ENCODE results near the gene PP2D1. TPM values are rescaled to one million over a fixed set of nuclear protein-coding genes. Genes with fewer than 3 reads are reported as not detected.
A peak's percentile ranks its signal among the peaks of the same experiment; 100 is the strongest.
"Not testable (repeated sequence)": the region's sequence is repeated elsewhere in the genome, so short reads cannot be mapped to it uniquely, and the experiment has no call there.

Gene PP2D1
- total and polyA plus RNA-seq, 4 experiments from 2014 or later: 0.40 to 0.46 TPM; not detected in 2

DNA sequence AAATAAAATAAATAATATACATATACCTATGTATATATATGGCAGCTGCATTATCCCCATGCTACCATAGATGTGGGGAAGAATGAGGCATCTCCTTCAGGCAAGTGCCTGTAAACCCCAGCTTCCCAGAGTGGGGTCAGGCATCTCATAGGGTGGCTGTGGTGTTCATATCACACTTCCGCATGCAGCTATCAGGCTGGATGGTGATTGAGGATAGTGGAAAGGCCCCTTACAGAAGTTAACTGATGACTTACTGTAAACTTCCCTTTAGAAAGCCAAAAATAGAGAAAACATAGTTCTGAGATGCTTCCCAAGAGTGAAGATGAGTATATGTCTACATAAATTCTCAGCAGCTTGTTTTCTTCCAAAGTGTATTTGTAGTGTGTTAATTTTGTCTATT is 3.5 kb upstream of the PP2D1 start:
- H3K4me1 ChIP-seq (ENCODE audit: insufficient read depth, low read length): no peaks in the 10 kb centered on the region
- H3K27me3 Mint-ChIP-seq: no peaks in the 10 kb centered on the region
- no peak overlapping the region for H3K4me3 ChIP-seq (ENCODE audit: low read length in 2 of 2)
- no peak overlapping the region for H3K27ac ChIP-seq (ENCODE audit: low read depth, low read length)
- H3K36me3 Mint-ChIP-seq: no peaks in the 10 kb centered on the region
- no peak for DNase-seq
- ChIA-PET POLR2A (ENCODE audit: partially characterized antibody) (no interaction called here), CTCF (ENCODE audit: partially characterized antibody) (interaction anchor here (0.7 kb wide), 1 partner anchor 129 kb away, joined by 3 read pairs; no protein-coding TSS in a partner anchor)
- no peak overlapping the region for H3K4me3 Mint-ChIP-seq
- H3K9me3 Mint-ChIP-seq: no peaks in the 10 kb centered on the region
- no peaks in the 10 kb centered on the region for H3K27me3 ChIP-seq (ENCODE audit: insufficient read depth, low read length)
- no peak overlapping the region for H3K27ac Mint-ChIP-seq
- H3K4me1 Mint-ChIP-seq: no peaks in the 10 kb centered on the region
- no peaks in the 10 kb centered on the region for H3K9me3 ChIP-seq (ENCODE audit: control insufficient read depth in 1 of 2, low read length in 2 of 2)
- H3K36me3 ChIP-seq (ENCODE audit: insufficient read depth, low read length): no peaks in the 10 kb centered on the region
- intact Hi-C loops (cut with micrococcal nuclease): no loop called here

DNA sequence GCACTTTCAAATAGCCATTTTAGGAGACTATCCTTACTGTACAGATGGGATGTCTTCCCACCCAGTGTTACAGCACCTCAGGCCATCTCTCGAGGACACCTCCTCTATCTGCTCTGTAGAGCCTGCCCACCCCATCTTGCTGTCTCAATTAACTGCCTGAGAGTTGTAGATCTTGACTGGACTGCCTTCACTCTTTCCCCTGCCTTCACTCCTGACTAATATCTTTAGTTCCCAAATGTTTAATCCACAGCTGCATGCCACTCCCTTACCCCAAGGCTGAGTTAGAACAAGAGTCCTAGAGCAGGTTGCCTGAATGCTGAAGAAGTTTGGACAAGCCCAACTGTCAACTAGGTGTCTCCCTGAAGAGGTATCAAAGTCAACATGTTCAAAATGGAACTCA is 1.3 kb upstream of the PP2D1 start:
- Mint-ChIP-seq H3K27ac (no peak overlapping the region), H3K4me3 (no peak overlapping the region), H3K4me1 (no peaks in the 10 kb centered on the region), H3K36me3 (no peaks in the 10 kb centered on the region), H3K9me3 (no peaks in the 10 kb centered on the region), H3K27me3 (no peaks in the 10 kb centered on the region)
- Histone ChIP-seq H3K27me3 (ENCODE audit: insufficient read depth, low read length) (no peaks in the 10 kb centered on the region), H3K4me1 (ENCODE audit: insufficient read depth, low read length) (no peaks in the 10 kb centered on the region), H3K36me3 (ENCODE audit: insufficient read depth, low read length) (no peaks in the 10 kb centered on the region), H3K27ac (ENCODE audit: low read depth, low read length) (no peak overlapping the region), H3K9me3 (ENCODE audit: control insufficient read depth in 1 of 2, low read length in 2 of 2) (no peaks in the 10 kb centered on the region), H3K4me3 (ENCODE audit: low read length in 2 of 2) (no peak overlapping the region)
- DNase-seq: no peak
- intact Hi-C loops (cut with micrococcal nuclease): no loop called here
- POLR2A ChIA-PET (ENCODE audit: partially characterized antibody): no interaction called here
- CTCF ChIA-PET (ENCODE audit: partially characterized antibody): no interaction called here

DNA sequence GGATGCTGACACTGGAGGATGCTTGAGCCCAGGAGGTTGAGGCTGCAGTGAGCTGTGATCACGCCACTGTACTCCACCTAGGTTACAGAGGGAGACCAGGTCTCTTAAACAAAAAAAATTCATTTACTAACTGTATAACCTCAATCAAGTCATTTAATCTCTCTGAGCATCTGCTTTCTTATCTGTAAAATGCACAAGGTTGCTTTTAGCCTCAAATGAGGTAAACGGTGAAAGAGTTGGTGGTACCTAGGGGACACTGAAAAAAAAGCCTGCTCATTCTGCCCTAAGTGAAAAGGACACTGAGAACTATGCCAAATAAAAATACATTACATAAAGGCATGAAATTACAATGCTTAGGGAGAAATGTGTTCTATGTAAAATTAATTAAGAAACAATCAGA is 3.4 kb downstream of the PP2D1 start:
- Histone ChIP-seq H3K27ac (ENCODE audit: low read depth, low read length) (no peak overlapping the region), H3K4me3 (ENCODE audit: low read length in 2 of 2) (no peak overlapping the region), H3K36me3 (ENCODE audit: insufficient read depth, low read length) (no peaks in the 10 kb centered on the region), H3K9me3 (ENCODE audit: control insufficient read depth in 1 of 2, low read length in 2 of 2) (no peaks in the 10 kb centered on the region), H3K27me3 (ENCODE audit: insufficient read depth, low read length) (no peaks in the 10 kb centered on the region), H3K4me1 (ENCODE audit: insufficient read depth, low read length) (no peaks in the 10 kb centered on the region)
- CTCF ChIA-PET (ENCODE audit: partially characterized antibody): interaction anchor here (1.6 kb wide), 1 partner anchor 10 kb away, joined by 3 read pairs; no protein-coding TSS in a partner anchor
- H3K27me3 Mint-ChIP-seq: no peaks in the 10 kb centered on the region
- no peak for DNase-seq
- H3K27ac Mint-ChIP-seq: no peak overlapping the region
- no peaks in the 10 kb centered on the region for H3K9me3 Mint-ChIP-seq
- POLR2A ChIA-PET (ENCODE audit: partially characterized antibody): no interaction called here
- no peaks in the 10 kb centered on the region for H3K4me1 Mint-ChIP-seq
- H3K36me3 Mint-ChIP-seq: peaks cover 0 to 3% of the 10 kb centered on the region in 2 donors
- intact Hi-C loops (cut with micrococcal nuclease): no loop called here
- H3K4me3 Mint-ChIP-seq: no peak overlapping the region

DNA sequence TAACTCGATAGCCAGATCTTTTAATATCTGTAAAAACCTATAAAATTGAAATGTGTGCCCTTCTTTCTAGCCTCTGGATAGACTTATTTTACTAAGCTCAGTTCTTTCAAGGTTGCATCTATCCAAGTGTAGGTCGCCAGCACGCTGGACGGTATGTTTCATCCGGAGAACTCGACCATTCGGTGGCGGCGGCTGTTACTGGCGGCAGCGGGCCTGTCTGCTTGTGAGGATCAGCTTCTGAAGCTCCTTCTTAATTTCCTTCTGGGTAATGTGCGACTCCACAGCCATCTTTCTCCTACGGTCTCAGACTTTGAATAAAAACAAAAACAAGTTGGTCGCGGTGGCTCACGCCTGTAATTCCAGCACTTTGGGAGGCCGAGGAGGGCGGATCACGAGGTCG is 4.1 kb downstream of the PP2D1 start:
- Mint-ChIP-seq H3K27me3 (no peaks in the 10 kb centered on the region), H3K9me3 (no peaks in the 10 kb centered on the region), H3K4me3 (no peak overlapping the region), H3K36me3 (peaks cover 0 to 3% of the 10 kb centered on the region in 2 donors), H3K27ac (peak overlapping the region in 1 of 7 donors; percentile 57), H3K4me1 (no peaks in the 10 kb centered on the region)
- no peaks in the 10 kb centered on the region for H3K4me1 ChIP-seq (ENCODE audit: insufficient read depth, low read length)
- H3K36me3 ChIP-seq (ENCODE audit: insufficient read depth, low read length): no peaks in the 10 kb centered on the region
- intact Hi-C loops (cut with micrococcal nuclease): no loop called here
- no peak overlapping the region for H3K27ac ChIP-seq (ENCODE audit: low read depth, low read length)
- CTCF ChIA-PET (ENCODE audit: partially characterized antibody): no interaction called here
- POLR2A ChIA-PET (ENCODE audit: partially characterized antibody): no interaction called here
- H3K4me3 ChIP-seq (ENCODE audit: low read length in 2 of 2): no peak overlapping the region
- no peaks in the 10 kb centered on the region for H3K27me3 ChIP-seq (ENCODE audit: insufficient read depth, low read length)
- no peaks in the 10 kb centered on the region for H3K9me3 ChIP-seq (ENCODE audit: control insufficient read depth in 1 of 2, low read length in 2 of 2)
- DNase-seq: no peak

DNA sequence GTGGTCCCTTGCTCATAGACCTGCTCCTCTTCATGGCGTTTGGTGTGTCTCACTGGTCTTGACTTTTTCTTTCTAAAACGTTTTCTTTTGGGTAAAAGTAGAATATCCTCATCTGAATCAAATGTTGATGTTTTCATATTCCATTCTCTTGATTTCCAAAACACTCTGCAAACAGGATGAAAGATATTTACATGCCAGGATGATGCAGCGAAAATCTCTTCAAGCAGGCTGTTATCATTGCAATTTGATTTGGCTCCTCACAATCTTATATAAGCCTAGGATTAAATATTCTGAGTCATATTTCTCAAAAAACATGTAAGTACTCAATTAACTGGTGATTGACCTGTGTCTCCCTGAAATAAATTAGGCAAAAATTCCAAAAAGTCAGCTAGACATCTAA is 10.1 kb downstream of the PP2D1 start:
- no peak overlapping the region for H3K4me3 Mint-ChIP-seq
- H3K27me3 Mint-ChIP-seq: no peaks in the 10 kb centered on the region
- H3K9me3 ChIP-seq (ENCODE audit: control insufficient read depth in 1 of 2, low read length in 2 of 2): no peaks in the 10 kb centered on the region
- no peaks in the 10 kb centered on the region for H3K36me3 ChIP-seq (ENCODE audit: insufficient read depth, low read length)
- no peak overlapping the region for H3K4me3 ChIP-seq (ENCODE audit: low read length in 2 of 2)
- H3K9me3 Mint-ChIP-seq: peaks cover 0 to 3% (median 0%) of the 10 kb centered on the region in 8 donors
- no peaks in the 10 kb centered on the region for H3K27me3 ChIP-seq (ENCODE audit: insufficient read depth, low read length)
- no peak for DNase-seq
- no peaks in the 10 kb centered on the region for H3K4me1 Mint-ChIP-seq
- no peak overlapping the region for H3K27ac ChIP-seq (ENCODE audit: low read depth, low read length)
- H3K27ac Mint-ChIP-seq: no peak overlapping the region
- intact Hi-C loops (cut with micrococcal nuclease): no loop called here
- H3K36me3 Mint-ChIP-seq: peaks cover 0 to 3% of the 10 kb centered on the region in 2 donors
- no peaks in the 10 kb centered on the region for H3K4me1 ChIP-seq (ENCODE audit: insufficient read depth, low read length)
- POLR2A ChIA-PET (ENCODE audit: partially characterized antibody): no interaction called here
- CTCF ChIA-PET (ENCODE audit: partially characterized antibody): no interaction called here

DNA sequence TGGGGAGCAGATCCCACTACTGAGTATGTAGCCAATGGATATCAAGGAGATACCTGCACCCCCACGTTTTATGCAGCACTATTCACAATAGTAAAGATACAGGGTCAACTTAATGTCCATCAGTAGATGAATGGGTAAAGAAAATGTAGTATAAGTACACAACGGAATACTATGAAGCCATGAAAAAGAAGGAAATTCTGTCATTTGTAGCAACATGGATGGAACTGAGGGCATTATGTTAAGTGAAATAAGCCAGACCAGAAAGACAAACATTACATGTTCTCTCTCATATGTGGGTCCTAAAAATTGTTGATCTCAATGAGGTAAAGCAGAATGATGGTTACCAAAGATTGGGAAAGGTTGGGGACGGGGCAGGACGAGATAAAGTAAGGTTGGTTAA is 14.6 kb downstream of the PP2D1 start:
- H3K9me3 Mint-ChIP-seq: peaks cover 0 to 3% (median 0%) of the 10 kb centered on the region in 8 donors
- DNase-seq: no peak
- Histone ChIP-seq H3K4me1 (ENCODE audit: insufficient read depth, low read length) (no peaks in the 10 kb centered on the region), H3K27ac (ENCODE audit: low read depth, low read length) (no peak overlapping the region), H3K27me3 (ENCODE audit: insufficient read depth, low read length) (no peaks in the 10 kb centered on the region), H3K36me3 (ENCODE audit: insufficient read depth, low read length) (no peaks in the 10 kb centered on the region), H3K4me3 (ENCODE audit: low read length in 2 of 2) (no peak overlapping the region), H3K9me3 (ENCODE audit: control insufficient read depth in 1 of 2, low read length in 2 of 2) (no peaks in the 10 kb centered on the region)
- no peaks in the 10 kb centered on the region for H3K4me1 Mint-ChIP-seq
- H3K36me3 Mint-ChIP-seq: no peaks in the 10 kb centered on the region
- ChIA-PET CTCF (ENCODE audit: partially characterized antibody) (no interaction called here), POLR2A (ENCODE audit: partially characterized antibody) (no interaction called here)
- H3K4me3 Mint-ChIP-seq: no peak overlapping the region
- H3K27ac Mint-ChIP-seq: no peak overlapping the region
- intact Hi-C loops (cut with micrococcal nuclease): no loop called here
- no peaks in the 10 kb centered on the region for H3K27me3 Mint-ChIP-seq

DNA sequence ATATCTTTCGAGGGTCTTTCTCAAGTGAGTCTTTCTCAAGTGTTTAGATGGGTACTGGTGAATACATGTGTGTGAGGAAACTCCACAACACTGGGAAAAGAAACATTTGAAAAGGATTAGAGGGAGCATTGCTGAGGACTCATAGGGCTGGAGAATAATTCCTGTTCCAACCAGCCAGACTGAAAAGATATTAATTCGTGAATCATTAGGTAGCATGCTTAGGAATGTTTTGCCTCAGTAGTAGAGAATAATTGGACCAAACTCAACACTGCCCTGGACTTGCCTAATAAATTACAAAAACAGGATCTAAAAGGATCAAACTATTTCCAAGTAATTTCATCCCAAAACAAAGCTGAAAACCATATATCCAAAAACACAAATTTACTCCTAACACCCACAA is 17.3 kb downstream of the PP2D1 start:
- POLR2A ChIA-PET (ENCODE audit: partially characterized antibody): no interaction called here
- no peaks in the 10 kb centered on the region for H3K36me3 ChIP-seq (ENCODE audit: insufficient read depth, low read length)
- H3K4me1 ChIP-seq (ENCODE audit: insufficient read depth, low read length): no peaks in the 10 kb centered on the region
- DNase-seq: no peak
- H3K36me3 Mint-ChIP-seq: no peaks in the 10 kb centered on the region
- H3K4me3 ChIP-seq (ENCODE audit: low read length in 2 of 2): no peak overlapping the region
- H3K9me3 Mint-ChIP-seq: peaks cover 0 to 3% (median 0%) of the 10 kb centered on the region in 8 donors
- CTCF ChIA-PET (ENCODE audit: partially characterized antibody): no interaction called here
- H3K27ac ChIP-seq (ENCODE audit: low read depth, low read length): no peak overlapping the region
- H3K9me3 ChIP-seq (ENCODE audit: control insufficient read depth in 1 of 2, low read length in 2 of 2): no peaks in the 10 kb centered on the region
- intact Hi-C loops (cut with micrococcal nuclease): no loop called here
- H3K27me3 ChIP-seq (ENCODE audit: insufficient read depth, low read length): no peaks in the 10 kb centered on the region
- no peak overlapping the region for H3K4me3 Mint-ChIP-seq
- H3K27ac Mint-ChIP-seq: no peak overlapping the region
- peaks cover 0 to 3% (median 0%) of the 10 kb centered on the region in 4 donors for H3K4me1 Mint-ChIP-seq
- no peaks in the 10 kb centered on the region for H3K27me3 Mint-ChIP-seq

DNA sequence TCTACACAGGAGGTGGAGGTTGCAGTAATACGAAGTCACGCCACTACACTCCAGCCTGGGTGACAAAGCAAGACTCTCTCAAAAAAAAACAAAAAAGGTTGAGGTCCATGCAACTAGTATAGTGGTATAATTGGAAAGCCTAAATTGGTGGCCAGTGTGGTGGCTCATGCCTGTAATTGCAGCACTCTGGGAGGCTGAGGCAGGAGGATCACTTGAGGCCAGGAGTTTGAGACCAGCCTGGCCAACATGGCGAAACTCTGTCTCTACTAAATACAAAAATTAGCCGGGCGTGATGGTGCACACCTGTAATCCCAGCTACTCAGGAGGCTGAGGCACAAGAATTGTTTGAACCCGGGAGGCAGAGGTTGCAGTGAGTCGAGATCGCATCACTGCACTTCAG is 23.2 kb downstream of the PP2D1 start:
- intact Hi-C loops (cut with micrococcal nuclease): not testable (repeated sequence)

More for the DNA sequence above, 23.2 kb downstream of the PP2D1 start:
- H3K4me3 Mint-ChIP-seq; H3K4me1 Mint-ChIP-seq; H3K27me3 Mint-ChIP-seq; H3K27ac ChIP-seq (ENCODE audit: low read depth, low read length); H3K9me3 ChIP-seq (ENCODE audit: control insufficient read depth in 1 of 2, low read length in 2 of 2); CTCF ChIA-PET (ENCODE audit: partially characterized antibody); H3K9me3 Mint-ChIP-seq; DNase-seq; H3K27me3 ChIP-seq (ENCODE audit: insufficient read depth, low read length); H3K4me1 ChIP-seq (ENCODE audit: insufficient read depth, low read length); H3K4me3 ChIP-seq (ENCODE audit: low read length in 2 of 2): not testable (repeated sequence)
- H3K36me3 Mint-ChIP-seq: peaks cover 24 to 26% of the 10 kb centered on the region in 2 donors
- H3K27ac Mint-ChIP-seq: peak overlapping the region in 1 of 7 donors; percentile 18
- H3K36me3 ChIP-seq (ENCODE audit: insufficient read depth, low read length): peaks cover 12% of the 10 kb centered on the region
- POLR2A ChIA-PET (ENCODE audit: partially characterized antibody): interaction anchor here (0.7 to 1.2 kb wide), 2 partner anchors 41 to 52 kb away, joined by 3 read pairs; no protein-coding TSS in a partner anchor
